T-cell (primary cell): Measurements from ENCODE around the gene TFDP3. TPM values are rescaled to one million over a fixed set of nuclear protein-coding genes. Genes with fewer than 3 reads are reported as not detected.

Experiments used
- ATAC-seq, 4 experiments: fragments of 200-7000 bp in 3 of 4; fragments of 150-1000 bp in 1 of 4; cut with Tn5 transposase; replicated peaks in 1 of 4; 1 replicate in 3 of 4; 2 replicates in 1 of 4; pipeline ENCODE4 v1.10.0; 2021; ENCODE audit warnings: moderate library complexity in 3 of 4, mild to moderate bottlenecking in 2 of 4, moderate number of reproducible peaks in 1 of 4
- CTCF ChIA-PET, 2 donors: fragments of 300-600 bp; sonication (Branson Sonifier 250); formaldehyde crosslinking; loops; one replicate each; lab custom pipeline; 2022; ENCODE audit warnings: antibody characterized with exemption in 2 of 2; lab: Charles Lee
- POLR2A ChIA-PET, 2 donors: fragments of 300-600 bp; sonication (Branson Sonifier 250); formaldehyde crosslinking; loops; one replicate each; lab custom pipeline; 2022; ENCODE audit warnings: antibody characterized with exemption in 2 of 2; lab: Charles Lee
- DNase-seq, 35 experiments: peaks; one replicate each; pipeline versions ENCODE4 v3.0.0 to v3.0.0-alpha.2; 2013 to 2023
- H3K27ac ChIP-seq: one replicate; pipeline ENCODE4 v1.5.1; 2013; ENCODE audit warnings: low read length
- H3K27me3 ChIP-seq, 2 experiments: replicated peaks in 1 of 2; 1 replicate in 1 of 2; 2 replicates in 1 of 2; pipeline versions ENCODE4 v1.6.1 to v1.7.0; 2013; ENCODE audit warnings: low read length in 1 of 2, mixed read lengths in 1 of 2; ENCODE audit not compliant: control insufficient read depth in 2 of 2, insufficient read depth in 2 of 2; ENCODE audit errors: extremely low read depth in 1 of 2
- H3K36me3 ChIP-seq, 2 donors: 1 replicate in 1 of 2; 2 replicates in 1 of 2; pipeline versions ENCODE4 v1.6.1 to v1.7.0; 2013; ENCODE audit warnings: low read length in 1 of 2; ENCODE audit not compliant: control insufficient read depth in 2 of 2, insufficient read depth in 1 of 2; ENCODE audit errors: extremely low read depth in 1 of 2
- H3K4me1 ChIP-seq, 2 experiments: 1 replicate in 1 of 2; 2 replicates in 1 of 2; pipeline versions ENCODE4 v1.6.1 to v1.7.0; 2013; ENCODE audit warnings: low read length in 2 of 2, mixed read lengths in 1 of 2; ENCODE audit not compliant: insufficient read depth in 2 of 2, control insufficient read depth in 1 of 2; ENCODE audit errors: extremely low read depth in 1 of 2
- H3K4me3 ChIP-seq, 2 donors: 1 replicate in 1 of 2; 2 replicates in 1 of 2; pipeline versions ENCODE4 v1.5.1 to v1.7.0; 2013; ENCODE audit warnings: mild to moderate bottlenecking in 2 of 2, low read length in 1 of 2, moderate library complexity in 1 of 2; ENCODE audit not compliant: control insufficient read depth in 1 of 2; ENCODE audit errors: extremely low read depth in 1 of 2
- H3K9me3 ChIP-seq: 2 replicates; pipeline ENCODE4 v1.7.0; 2013
- H3K27ac Mint-ChIP-seq, 2 donors: one replicate each; pipeline ENCODE4 v1.8.0; 2020 to 2021; ENCODE audit warnings: mild to moderate bottlenecking in 2 of 2, mixed read lengths in 2 of 2
- H3K27me3 Mint-ChIP-seq, 2 donors: one replicate each; pipeline ENCODE4 v1.8.0; 2021 to 2022; ENCODE audit warnings: mixed read lengths in 2 of 2
- H3K36me3 Mint-ChIP-seq: one replicate; pipeline ENCODE4 v1.8.0; 2021; ENCODE audit warnings: mixed read lengths
- H3K4me1 Mint-ChIP-seq, 3 donors: one replicate each; pipeline ENCODE4 v1.8.0; 2020 to 2022; ENCODE audit warnings: mixed read lengths in 3 of 3, mild to moderate bottlenecking in 1 of 3
- H3K4me3 Mint-ChIP-seq, 3 donors: one replicate each; pipeline ENCODE4 v1.8.0; 2020 to 2022; ENCODE audit warnings: mild to moderate bottlenecking in 3 of 3, mixed read lengths in 3 of 3, moderate library complexity in 3 of 3
- H3K9me3 Mint-ChIP-seq, 3 donors: one replicate each; pipeline ENCODE4 v1.8.0; 2020 to 2022; ENCODE audit warnings: mixed read lengths in 3 of 3
- WGBS: methylation state at CpG from one replicate; pipeline ENCODE4 v1.1.5; 2013; ENCODE audit warnings: missing lambda C conversion rate; ENCODE audit not compliant: insufficient coverage; 5-methylcytosine and 5-hydroxymethylcytosine counted together
- total RNA-seq, 35 experiments: library from RNA in 6 of 35; stranded (reverse) in 6 of 35; fragments of 120-200 nt in 1 of 35; gene quantifications; one replicate each; pipeline versions ENCODE4 v1.2.1 to v1.2.4 and lab custom pipeline; 2013 to 2026

The TFDP3 gene
- total RNA-seq, 5 donors from 2014 or later (not counting 1 experiment from before 2014, with no cell fraction given), result not detected

DNA sequence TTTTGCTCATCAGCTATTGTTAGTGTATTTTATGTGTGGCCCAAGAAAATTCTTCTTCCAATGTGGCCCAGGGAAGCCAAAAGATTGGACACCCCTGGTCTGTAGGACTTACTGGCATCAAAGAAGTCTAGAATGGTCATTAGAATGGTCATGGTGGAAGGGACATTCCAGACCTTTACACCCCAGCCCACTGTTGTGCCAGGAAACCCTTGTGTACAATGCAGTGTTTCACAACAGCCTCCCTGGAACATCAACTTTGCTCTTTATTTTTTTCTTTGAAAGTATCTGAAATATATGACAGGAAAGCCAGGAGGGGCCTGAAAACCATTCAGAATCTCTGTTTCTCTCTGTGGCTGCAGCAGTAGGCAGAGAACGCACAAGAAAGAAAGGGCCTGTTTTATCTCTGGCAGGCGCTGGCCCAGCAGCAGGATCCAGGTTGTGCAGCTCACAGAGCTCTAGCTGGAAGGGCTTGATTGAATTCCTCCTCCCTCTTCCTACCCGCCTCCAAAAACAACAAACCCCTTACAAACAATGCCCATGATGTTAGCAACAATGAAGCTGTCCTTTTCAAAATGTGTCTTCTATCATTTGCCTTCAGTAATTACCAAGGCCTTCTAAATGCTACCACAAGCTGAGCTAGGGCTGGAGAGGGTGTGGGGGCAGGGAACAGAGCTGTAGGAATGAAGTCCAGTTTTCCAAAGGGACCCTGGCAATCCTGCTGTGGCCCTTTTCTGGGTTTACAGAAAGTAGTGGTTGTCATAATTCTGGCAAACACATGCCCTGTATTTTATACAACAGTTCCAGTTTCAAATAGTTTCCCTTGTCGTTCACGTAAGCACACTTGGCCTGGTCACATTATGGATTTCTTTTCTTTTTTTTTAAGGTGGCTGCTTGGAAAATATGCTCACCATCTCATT lies 32.3 kb upstream of the TFDP3 start:
- Histone ChIP-seq H3K4me1 (no peaks in the 10 kb centered on the region), H3K4me3 (no peak overlapping the region), H3K36me3 (no peaks in the 10 kb centered on the region), H3K27me3 (no peaks in the 10 kb centered on the region), H3K27ac (no peak overlapping the region), H3K9me3 (no peaks in the 10 kb centered on the region)
- no peak for ATAC-seq
- H3K27ac Mint-ChIP-seq, result no peak overlapping the region
- H3K9me3 Mint-ChIP-seq, result peaks cover 9 to 14% (median 14%) of the 10 kb centered on the region in 3 donors
- ChIA-PET POLR2A (interaction anchor here in 1 of 2 donors (0.6 kb wide), 1 partner anchor 1300 kb away, joined by 6 read pairs; no protein-coding TSS in a partner anchor), CTCF (interaction anchor here in 1 of 2 donors (0.6 kb wide), 1 partner anchor 15 kb away, joined by 8 read pairs; no protein-coding TSS in a partner anchor)
- H3K27me3 Mint-ChIP-seq, result peaks cover 0 to 44% of the 10 kb centered on the region in 2 donors
- no peaks in the 10 kb centered on the region for H3K4me1 Mint-ChIP-seq
- no peak for DNase-seq
- 94% methylated on average over 2 of the region's 5 CpGs for WGBS
- H3K36me3 Mint-ChIP-seq, result no peaks in the 10 kb centered on the region
- H3K4me3 Mint-ChIP-seq, result no peak overlapping the region

DNA sequence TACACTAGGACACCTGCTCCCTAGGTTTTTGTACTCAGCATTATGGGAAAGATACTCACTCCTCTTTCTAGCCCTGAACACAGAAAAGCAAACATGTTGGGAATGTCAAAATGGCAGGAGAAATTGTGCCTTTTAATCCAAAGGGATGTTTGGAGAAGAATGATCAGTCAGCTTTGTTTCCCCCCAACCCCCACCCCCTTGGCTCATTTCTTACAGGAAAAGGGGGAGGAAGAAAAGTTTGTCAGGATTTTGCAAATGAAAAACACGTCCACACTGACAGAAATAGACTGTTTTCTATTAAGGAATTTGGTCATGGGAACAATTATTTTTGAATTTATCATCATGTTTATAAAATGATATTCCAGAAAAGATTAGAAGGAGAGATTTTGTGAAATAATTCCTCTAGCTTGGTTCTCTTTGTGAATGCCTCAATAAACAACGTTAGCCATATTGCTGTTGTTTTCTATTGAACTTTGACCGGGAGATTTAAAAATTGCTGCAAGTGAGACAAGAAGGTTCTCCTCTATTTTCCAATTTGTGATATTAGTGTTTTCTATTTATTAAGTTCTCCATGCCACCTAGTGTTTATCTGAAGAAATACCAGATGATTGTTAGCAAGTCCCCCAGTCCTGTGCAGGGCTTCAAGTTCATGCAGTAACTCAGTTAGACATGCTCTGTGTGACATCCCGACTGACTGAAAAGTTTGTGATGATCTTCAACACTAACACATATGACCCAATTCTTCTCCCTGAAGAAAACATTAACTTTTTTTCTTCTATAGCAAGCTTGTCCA lies 31.3 kb upstream of the TFDP3 start:
- no peak overlapping the region for H3K4me3 Mint-ChIP-seq

GRCh38 chrX:133248177-133248576 lies 30.0 kb upstream of the TFDP3 start:
- Mint-ChIP-seq H3K27me3 (peaks cover 0 to 45% of the 10 kb centered on the region in 2 donors), H3K36me3 (no peaks in the 10 kb centered on the region), H3K4me1 (no peaks in the 10 kb centered on the region), H3K9me3 (peaks cover 5 to 17% (median 14%) of the 10 kb centered on the region in 3 donors), H3K4me3 (no peak overlapping the region), H3K27ac (no peak overlapping the region)
- H3K27ac ChIP-seq, result no peak overlapping the region
- H3K9me3 ChIP-seq, result no peaks in the 10 kb centered on the region
- WGBS, result 80% methylated on average over 1 of the region's 2 CpGs
- H3K4me1 ChIP-seq, result no peaks in the 10 kb centered on the region
- ATAC-seq, result no peak
- H3K4me3 ChIP-seq, result no peak overlapping the region
- DNase-seq, result no peak
- ChIA-PET POLR2A (no interaction called here), CTCF (no interaction called here)
- H3K27me3 ChIP-seq, result no peaks in the 10 kb centered on the region
- no peaks in the 10 kb centered on the region for H3K36me3 ChIP-seq

More for the DNA sequence above, 31.3 kb upstream of the TFDP3 start:
- Mint-ChIP-seq H3K9me3 (peaks cover 5 to 17% (median 14%) of the 10 kb centered on the region in 3 donors), H3K36me3 (no peaks in the 10 kb centered on the region), H3K4me1 (no peaks in the 10 kb centered on the region), H3K27ac (no peak overlapping the region), H3K27me3 (peaks cover 0 to 40% of the 10 kb centered on the region in 2 donors)
- no peaks in the 10 kb centered on the region for H3K4me1 ChIP-seq
- no peak overlapping the region for H3K27ac ChIP-seq
- CTCF ChIA-PET, result interaction anchor here in 1 of 2 donors (0.6 kb wide), 1 partner anchor 16 kb away, joined by 8 read pairs; no protein-coding TSS in a partner anchor
- no peak for DNase-seq
- POLR2A ChIA-PET, result no interaction called here
- H3K27me3 ChIP-seq, result no peaks in the 10 kb centered on the region
- 67% methylated on average over 1 of the region's 4 CpGs for WGBS
- H3K9me3 ChIP-seq, result no peaks in the 10 kb centered on the region
- no peak for ATAC-seq
- no peaks in the 10 kb centered on the region for H3K36me3 ChIP-seq
- H3K4me3 ChIP-seq, result no peak overlapping the region

- DNase-seq, result no peak
Measured at GRCh38 chrX:133246921-133247320, 28.8 kb upstream of the TFDP3 start.

GRCh38 chrX:133235830-133236229 lies 17.7 kb upstream of the TFDP3 start:
- H3K4me3 ChIP-seq, result no peak overlapping the region
- Mint-ChIP-seq H3K4me3 (no peak overlapping the region), H3K27me3 (peaks cover 0 to 29% of the 10 kb centered on the region in 2 donors), H3K9me3 (no peaks in the 10 kb centered on the region), H3K27ac (no peak overlapping the region), H3K36me3 (no peaks in the 10 kb centered on the region), H3K4me1 (no peaks in the 10 kb centered on the region)
- no peak overlapping the region for H3K27ac ChIP-seq
- no peak for ATAC-seq
- H3K36me3 ChIP-seq, result no peaks in the 10 kb centered on the region
- POLR2A ChIA-PET, result no interaction called here
- CTCF ChIA-PET, result no interaction called here
- no CpG with 5 or more reads among the region's 3 CpGs for WGBS
- H3K27me3 ChIP-seq, result no peaks in the 10 kb centered on the region
- no peak for DNase-seq
- H3K9me3 ChIP-seq, result no peaks in the 10 kb centered on the region
- H3K4me1 ChIP-seq, result no peaks in the 10 kb centered on the region

More at GRCh38 chrX:133246921-133247320, 28.8 kb upstream of the TFDP3 start:
- H3K27me3 ChIP-seq, result no peaks in the 10 kb centered on the region
- H3K36me3 Mint-ChIP-seq, result no peaks in the 10 kb centered on the region
- no peaks in the 10 kb centered on the region for H3K9me3 ChIP-seq
- ATAC-seq, result no peak
- no peaks in the 10 kb centered on the region for H3K4me1 Mint-ChIP-seq
- H3K27ac ChIP-seq, result no peak overlapping the region
- no peak overlapping the region for H3K27ac Mint-ChIP-seq
- H3K4me1 ChIP-seq, result no peaks in the 10 kb centered on the region
- H3K4me3 Mint-ChIP-seq, result no peak overlapping the region
- ChIA-PET CTCF (no interaction called here), POLR2A (no interaction called here)
- no peaks in the 10 kb centered on the region for H3K36me3 ChIP-seq
- no peak overlapping the region for H3K4me3 ChIP-seq
- H3K9me3 Mint-ChIP-seq, result peaks cover 5 to 17% (median 14%) of the 10 kb centered on the region in 3 donors
- peaks cover 0 to 37% of the 10 kb centered on the region in 2 donors for H3K27me3 Mint-ChIP-seq

- no peaks in the 10 kb centered on the region for H3K4me1 Mint-ChIP-seq
Measured at GRCh38 chrX:133232331-133232730, 14.2 kb upstream of the TFDP3 start.

More at GRCh38 chrX:133232331-133232730, 14.2 kb upstream of the TFDP3 start:
- Histone ChIP-seq H3K27ac (no peak overlapping the region), H3K36me3 (no peaks in the 10 kb centered on the region), H3K9me3 (no peaks in the 10 kb centered on the region), H3K27me3 (no peaks in the 10 kb centered on the region), H3K4me3 (no peak overlapping the region), H3K4me1 (no peaks in the 10 kb centered on the region)
- no peak overlapping the region for H3K27ac Mint-ChIP-seq
- H3K9me3 Mint-ChIP-seq, result no peaks in the 10 kb centered on the region
- H3K4me3 Mint-ChIP-seq, result no peak overlapping the region
- ChIA-PET CTCF (no interaction called here), POLR2A (no interaction called here)
- H3K36me3 Mint-ChIP-seq, result no peaks in the 10 kb centered on the region
- ATAC-seq (no peak), DNase-seq (no peak)
- WGBS, result 40% methylated on average over 1 of the region's 1 CpG
- H3K27me3 Mint-ChIP-seq, result peaks cover 0 to 38% of the 10 kb centered on the region in 2 donors
